T-helper 2 cell treated with Interferon-gamma antibody and Interleukin-4, amounts not matched to agents 5 μg/mL and 100 μg/mL, for 36 hours (primary cell): ENCODE measurements around the gene TRIML2.
"Not testable (repeated sequence)": the region's sequence is repeated elsewhere in the genome, so short reads cannot be mapped to it uniquely, and the experiment has no call there.

Experiments used
- DNase-seq: peaks from one replicate; pipeline ENCODE4 v3.0.0; 2021; ENCODE audit warnings: low spot score
- H3K27ac Mint-ChIP-seq: one replicate; pipeline ENCODE4 v1.8.0; 2021; ENCODE audit warnings: mild to moderate bottlenecking, mixed read lengths
- H3K27me3 Mint-ChIP-seq: one replicate; pipeline ENCODE4 v1.8.0; 2021; ENCODE audit warnings: low read depth, mixed read lengths
- H3K36me3 Mint-ChIP-seq: one replicate; pipeline ENCODE4 v1.8.0; 2021; ENCODE audit warnings: low read depth, mixed read lengths
- H3K4me1 Mint-ChIP-seq: one replicate; pipeline ENCODE4 v1.8.0; 2021; ENCODE audit warnings: low read depth, mixed read lengths
- H3K4me3 Mint-ChIP-seq: one replicate; pipeline ENCODE4 v1.8.0; 2022; ENCODE audit warnings: mild to moderate bottlenecking, moderate library complexity, mixed read lengths
- H3K9me3 Mint-ChIP-seq: one replicate; pipeline ENCODE4 v1.8.0; 2021; ENCODE audit warnings: mixed read lengths

The TRIML2 gene

GRCh38 chr4:188053302-188053701 is 56.1 kb downstream of the TRIML2 start:
- no peaks in the 10 kb centered on the region for H3K4me1 Mint-ChIP-seq
- peaks cover 24% of the 10 kb centered on the region for H3K9me3 Mint-ChIP-seq
- no peak overlapping the region for H3K4me3 Mint-ChIP-seq
- no peaks in the 10 kb centered on the region for H3K36me3 Mint-ChIP-seq
- no peak for DNase-seq
- no peaks in the 10 kb centered on the region for H3K27me3 Mint-ChIP-seq
- H3K27ac Mint-ChIP-seq = no peak overlapping the region

DNA sequence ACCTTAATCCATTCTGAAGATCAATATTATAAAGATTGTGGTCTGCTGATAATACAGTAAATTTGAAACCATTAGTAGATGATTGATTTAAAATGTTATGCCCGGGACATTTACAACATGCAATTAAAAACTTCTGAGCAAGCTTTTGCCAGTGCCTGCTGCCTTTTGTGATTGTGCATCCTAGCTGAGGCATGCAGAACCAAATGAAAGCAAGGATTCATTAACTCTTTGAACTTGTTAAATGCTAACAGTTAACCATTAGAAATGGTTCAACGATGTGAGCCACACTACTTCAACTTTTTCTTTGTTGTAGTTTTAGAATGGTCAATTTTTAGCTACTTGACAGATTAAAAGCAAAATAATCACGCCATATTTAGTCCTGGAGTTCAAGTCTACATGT is 62.7 kb downstream of the TRIML2 start:
- no peak for DNase-seq
- Mint-ChIP-seq H3K4me3 (no peak overlapping the region), H3K27me3 (no peaks in the 10 kb centered on the region), H3K4me1 (no peaks in the 10 kb centered on the region), H3K9me3 (peaks cover 17% of the 10 kb centered on the region), H3K27ac (no peak overlapping the region), H3K36me3 (no peaks in the 10 kb centered on the region)

GRCh38 chr4:188045461-188045860 is 63.9 kb downstream of the TRIML2 start:
- DNase-seq, H3K27ac Mint-ChIP-seq, H3K4me1 Mint-ChIP-seq, H3K4me3 Mint-ChIP-seq, H3K27me3 Mint-ChIP-seq, H3K36me3 Mint-ChIP-seq: not testable (repeated sequence)
- peaks cover 20% of the 10 kb centered on the region for H3K9me3 Mint-ChIP-seq

- Mint-ChIP-seq H3K9me3 (peaks cover 22% of the 10 kb centered on the region), H3K4me1 (no peaks in the 10 kb centered on the region), H3K36me3 (no peaks in the 10 kb centered on the region), H3K27ac (no peak overlapping the region), H3K27me3 (no peaks in the 10 kb centered on the region), H3K4me3 (no peak overlapping the region)
- no peak for DNase-seq
These were observed 66.2 kb downstream of the TRIML2 start for GRCh38 chr4:188043154-188043553.

DNA sequence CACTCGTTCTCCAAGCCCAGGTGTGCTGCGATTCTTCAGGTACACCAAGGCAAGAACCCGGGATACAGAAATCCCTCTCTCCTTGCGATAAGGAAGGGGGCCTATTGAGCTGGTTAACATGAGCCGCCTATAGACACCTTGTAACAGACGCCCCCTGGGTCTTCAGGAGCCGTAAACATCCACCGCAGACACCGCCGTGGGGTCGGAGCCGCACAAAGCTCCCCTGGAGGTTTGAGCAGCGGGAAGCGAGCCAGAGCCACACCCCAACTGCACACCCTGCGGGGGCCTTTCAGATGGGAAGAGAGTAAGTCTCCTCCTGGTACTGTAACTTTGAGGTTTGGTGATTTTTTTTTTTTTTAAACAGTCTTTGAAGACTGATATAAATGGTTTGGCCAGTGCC is 67.2 kb downstream of the TRIML2 start:
- Mint-ChIP-seq H3K27me3 (no peaks in the 10 kb centered on the region), H3K36me3 (no peaks in the 10 kb centered on the region), H3K4me3 (no peak overlapping the region), H3K27ac (no peak overlapping the region), H3K4me1 (no peaks in the 10 kb centered on the region), H3K9me3 (peaks cover 19% of the 10 kb centered on the region)
- DNase-seq = no peak

- no peak for DNase-seq
- Mint-ChIP-seq H3K4me1 (no peaks in the 10 kb centered on the region), H3K9me3 (peaks cover 17% of the 10 kb centered on the region), H3K27ac (no peak overlapping the region), H3K4me3 (no peak overlapping the region), H3K36me3 (no peaks in the 10 kb centered on the region), H3K27me3 (no peaks in the 10 kb centered on the region)
These were observed 67.7 kb downstream of the TRIML2 start for GRCh38 chr4:188041721-188042120.
